Endodermal cell (in vitro differentiated cells): ENCODE data around the gene C12orf42. TPM values are rescaled to one million over a fixed set of nuclear protein-coding genes. Genes with fewer than 3 reads are reported as not detected.

Experiments
- DNase-seq: peaks from one replicate; pipeline ENCODE4 v3.0.0-alpha.2; 2017
- H3K27ac ChIP-seq: 2 replicates; pipeline ENCODE4 v1.5.1; 2013; ENCODE audit warnings: mild to moderate bottlenecking, low read depth, low read length, moderate library complexity
- H3K27me3 ChIP-seq: 2 replicates; pipeline ENCODE4 v1.6.1; 2013; ENCODE audit warnings: mild to moderate bottlenecking, low read length, moderate library complexity; ENCODE audit not compliant: insufficient read depth, control insufficient read depth, poor library complexity, severe bottlenecking
- H3K36me3 ChIP-seq: 2 replicates; pipeline ENCODE4 v1.7.0; 2013; ENCODE audit warnings: mild to moderate bottlenecking, low read length, moderate library complexity; ENCODE audit not compliant: control insufficient read depth, insufficient read depth
- H3K4me1 ChIP-seq: one replicate; pipeline ENCODE4 v1.7.0; 2013; ENCODE audit warnings: low read length; ENCODE audit not compliant: control insufficient read depth, insufficient read depth
- H3K4me3 ChIP-seq: 2 replicates; pipeline ENCODE4 v1.5.1; 2013; ENCODE audit warnings: mild to moderate bottlenecking, low read length, moderate library complexity
- H3K9ac ChIP-seq: 2 replicates; pipeline ENCODE4 v1.6.1; 2013; ENCODE audit warnings: mild to moderate bottlenecking, low read length, moderate library complexity; ENCODE audit not compliant: poor library complexity, severe bottlenecking; ENCODE audit errors: extremely low read depth
- H3K9me3 ChIP-seq: 2 replicates; pipeline ENCODE4 v1.6.1; 2013; ENCODE audit warnings: mild to moderate bottlenecking, low read length, moderate library complexity; ENCODE audit not compliant: control insufficient read depth
- H3K27ac Mint-ChIP-seq: 2 replicates; pipeline ENCODE4 v1.8.0; 2020; ENCODE audit warnings: mixed read lengths
- H3K27me3 Mint-ChIP-seq: 2 replicates; pipeline ENCODE4 v1.8.0; 2021; ENCODE audit warnings: mild to moderate bottlenecking, mixed read lengths; ENCODE audit not compliant: insufficient read depth
- H3K36me3 Mint-ChIP-seq: 2 replicates; pipeline ENCODE4 v1.8.0; 2020; ENCODE audit warnings: low read depth, mixed read lengths
- H3K4me1 Mint-ChIP-seq: 2 replicates; pipeline ENCODE4 v1.8.0; 2020; ENCODE audit warnings: mixed read lengths
- H3K4me3 Mint-ChIP-seq: 2 replicates; pipeline ENCODE4 v1.8.0; 2020; ENCODE audit warnings: mild to moderate bottlenecking, moderate library complexity, mixed read lengths
- H3K9me3 Mint-ChIP-seq: 2 replicates; pipeline ENCODE4 v1.8.0; 2020; ENCODE audit warnings: mild to moderate bottlenecking, mixed read lengths
- CTCF ChIP-seq: fragments of 200-600 bp; sonication (generic); conservative IDR thresholded peaks from 2 replicates; pipeline ENCODE4 v1.5.0; 2021; ENCODE audit warnings: antibody characterized with exemption, mild to moderate bottlenecking
- WGBS, 2 experiments: methylation state at CpG; one replicate each; pipeline versions ENCODE4 v1.1.5 to v1.1.7; 2013; ENCODE audit warnings: missing lambda C conversion rate in 2 of 2, mixed read lengths in 1 of 2; ENCODE audit not compliant: insufficient coverage in 1 of 2, insufficient read length in 1 of 2; 5-methylcytosine and 5-hydroxymethylcytosine counted together
- total RNA-seq, 2 donors: library from RNA; stranded (reverse); fragmentation: NEBNext Ultra II Directional in 1 of 2; extraction: Animal tissue kit (Norgen Biotek cat#: 25700) in 1 of 2; gene quantifications; 2 replicates in 1 of 2; 3 replicates in 1 of 2; pipeline ENCODE4 v1.2.1, GENCODE V29; 2021

C12orf42 gene
- total RNA-seq, 2 donors from 2014 or later, result not detected

GRCh38 chr12:103519632-103520031 lies 23.9 kb upstream of the C12orf42 start:
- Histone ChIP-seq H3K27ac (no peak overlapping the region), H3K9me3 (no peaks in the 10 kb centered on the region), H3K4me3 (no peak overlapping the region), H3K27me3 (no peaks in the 10 kb centered on the region), H3K36me3 (no peaks in the 10 kb centered on the region), H3K9ac (no peak overlapping the region), H3K4me1 (peaks cover 6% of the 10 kb centered on the region)
- Mint-ChIP-seq H3K27me3 (no peaks in the 10 kb centered on the region), H3K9me3 (no peaks in the 10 kb centered on the region), H3K4me3 (no peak overlapping the region), H3K36me3 (no peaks in the 10 kb centered on the region), H3K27ac (no peak overlapping the region), H3K4me1 (peaks cover 19% of the 10 kb centered on the region)
- DNase-seq, result no peak
- 84 to 95% methylated on average over 2 of the region's 2 CpGs for WGBS, 2 experiments
- no peak for TF ChIP-seq CTCF

- H3K36me3 ChIP-seq, result no peaks in the 10 kb centered on the region
- Mint-ChIP-seq H3K27ac (no peak overlapping the region), H3K4me3 (no peak overlapping the region), H3K4me1 (peaks cover 12% of the 10 kb centered on the region), H3K27me3 (no peaks in the 10 kb centered on the region), H3K9me3 (no peaks in the 10 kb centered on the region), H3K36me3 (no peaks in the 10 kb centered on the region)
- H3K27ac ChIP-seq, result no peak overlapping the region
- no peak for TF ChIP-seq CTCF
- no peak overlapping the region for H3K4me3 ChIP-seq
- no peaks in the 10 kb centered on the region for H3K4me1 ChIP-seq
- 100% methylated on average over 1 of the region's 2 CpGs; no CpG with 5 or more reads in 1 of the 2 experiments for WGBS, 2 experiments
- H3K9me3 ChIP-seq, result no peaks in the 10 kb centered on the region
- no peaks in the 10 kb centered on the region for H3K27me3 ChIP-seq
- H3K9ac ChIP-seq, result no peak overlapping the region
- DNase-seq, result no peak
These were observed 23.1 kb upstream of the C12orf42 start for GRCh38 chr12:103518899-103519298.

- H3K27ac ChIP-seq, result no peak overlapping the region
- TF ChIP-seq CTCF, result no peak
- H3K9me3 ChIP-seq, result no peaks in the 10 kb centered on the region
- H3K27me3 Mint-ChIP-seq, result no peaks in the 10 kb centered on the region
- no peaks in the 10 kb centered on the region for H3K27me3 ChIP-seq
- no peak overlapping the region for H3K27ac Mint-ChIP-seq
- H3K4me1 ChIP-seq, result no peaks in the 10 kb centered on the region
- H3K4me1 Mint-ChIP-seq, result peaks cover 1% of the 10 kb centered on the region
- WGBS, 2 experiments, result 89 to 94% methylated on average over 2 to 3 of the region's 3 CpGs
- H3K4me3 ChIP-seq, result no peak overlapping the region
- no peak overlapping the region for H3K4me3 Mint-ChIP-seq
- H3K9me3 Mint-ChIP-seq, result no peaks in the 10 kb centered on the region
- H3K36me3 ChIP-seq, result no peaks in the 10 kb centered on the region
- H3K36me3 Mint-ChIP-seq, result no peaks in the 10 kb centered on the region
- no peak for DNase-seq
- H3K9ac ChIP-seq, result no peak overlapping the region
These were observed 21.4 kb upstream of the C12orf42 start for GRCh38 chr12:103517161-103517560.
